ENCODE data around the gene GNAI3.
A peak's percentile ranks its signal among the peaks of the same experiment; 100 is the strongest.

Gene GNAI3

GRCh38 chr1:109509176-109510134, 39.0 kb upstream of the GNAI3 start, which contains the start of gene AMIGO1:
Gene AMIGO1 (minus strand): TSS chr1:109509727. CDS start chr1:109508912, 815 bp downstream.
- H3K9me3 ChIP-seq (ENCODE audit: insufficient read depth, low read depth, low read length): no peaks in the 10 kb centered on the region
- H3K4me3 ChIP-seq (ENCODE audit: low read length): peak within 1 kb of the TSS; percentile 89
- H3K4me1 ChIP-seq (ENCODE audit: insufficient read depth, low read length): 0 out of 2 replicates have a peak, but pooled peaks cover 2% of the 10 kb centered on the region
- H3K27me3 ChIP-seq (ENCODE audit: insufficient read depth, low read length): peaks cover 44% of the 10 kb centered on the region
- no peak within 1 kb of the TSS for H3K27ac ChIP-seq (ENCODE audit: low read length)
- no peaks in the 10 kb centered on the region for H3K36me3 ChIP-seq (ENCODE audit: insufficient read depth, low read depth, low read length)
- H3K9ac ChIP-seq (ENCODE audit: low read depth, low read length): peak within 1 kb of the TSS; percentile 83; the same call in 1 of the 2 replicates

- H3K4me1 ChIP-seq (ENCODE audit: insufficient read depth, low read length): 0 out of 2 replicates have a peak, but pooled peaks cover 2% of the 10 kb centered on the region
- no peaks in the 10 kb centered on the region for H3K9me3 ChIP-seq (ENCODE audit: insufficient read depth, low read depth, low read length)
- no peak overlapping the region for H3K9ac ChIP-seq (ENCODE audit: low read depth, low read length)
- H3K27me3 ChIP-seq (ENCODE audit: insufficient read depth, low read length): peaks cover 36% of the 10 kb centered on the region
- no peak overlapping the region for H3K4me3 ChIP-seq (ENCODE audit: low read length)
- H3K27ac ChIP-seq (ENCODE audit: low read length): no peak overlapping the region
- no peaks in the 10 kb centered on the region for H3K36me3 ChIP-seq (ENCODE audit: insufficient read depth, low read depth, low read length)
Measured at GRCh38 chr1:109513110-109513710, 35.2 kb upstream of the GNAI3 start.

GRCh38 chr1:109514846-109515245, 33.6 kb upstream of the GNAI3 start:
- Histone ChIP-seq H3K4me1 (ENCODE audit: insufficient read depth, low read length) (0 out of 2 replicates have a peak, but pooled peaks cover 2% of the 10 kb centered on the region), H3K9ac (ENCODE audit: low read depth, low read length) (no peak overlapping the region), H3K27me3 (ENCODE audit: insufficient read depth, low read length) (peaks cover 23% of the 10 kb centered on the region), H3K9me3 (ENCODE audit: insufficient read depth, low read depth, low read length) (no peaks in the 10 kb centered on the region), H3K27ac (ENCODE audit: low read length) (no peak overlapping the region), H3K4me3 (ENCODE audit: low read length) (no peak overlapping the region), H3K36me3 (ENCODE audit: insufficient read depth, low read depth, low read length) (no peaks in the 10 kb centered on the region)

- Histone ChIP-seq H3K4me1 (ENCODE audit: insufficient read depth, low read length) (no peaks in the 10 kb centered on the region), H3K9ac (ENCODE audit: low read depth, low read length) (no peak overlapping the region), H3K27ac (ENCODE audit: low read length) (no peak overlapping the region), H3K4me3 (ENCODE audit: low read length) (no peak overlapping the region), H3K27me3 (ENCODE audit: insufficient read depth, low read length) (peaks cover 2% of the 10 kb centered on the region; the same call in 1 of the 2 replicates), H3K36me3 (ENCODE audit: insufficient read depth, low read depth, low read length) (no peaks in the 10 kb centered on the region), H3K9me3 (ENCODE audit: insufficient read depth, low read depth, low read length) (no peaks in the 10 kb centered on the region)
Measured at GRCh38 chr1:109516872-109517271, 31.5 kb upstream of the GNAI3 start.

- H3K27me3 ChIP-seq (ENCODE audit: insufficient read depth, low read length): no peaks in the 10 kb centered on the region
- H3K27ac ChIP-seq (ENCODE audit: low read length): no peak overlapping the region
Measured at GRCh38 chr1:109517337-109517736, 31.1 kb upstream of the GNAI3 start.

GRCh38 chr1:109521002-109521951, 27.1 kb upstream of the GNAI3 start:
- Histone ChIP-seq H3K4me1 (ENCODE audit: insufficient read depth, low read length) (no peaks in the 10 kb centered on the region), H3K36me3 (ENCODE audit: insufficient read depth, low read depth, low read length) (no peaks in the 10 kb centered on the region)

More at GRCh38 chr1:109517337-109517736, 31.1 kb upstream of the GNAI3 start:
- no peaks in the 10 kb centered on the region for H3K36me3 ChIP-seq (ENCODE audit: insufficient read depth, low read depth, low read length)
- no peaks in the 10 kb centered on the region for H3K4me1 ChIP-seq (ENCODE audit: insufficient read depth, low read length)
- no peak overlapping the region for H3K9ac ChIP-seq (ENCODE audit: low read depth, low read length)
- H3K4me3 ChIP-seq (ENCODE audit: low read length): no peak overlapping the region
- no peaks in the 10 kb centered on the region for H3K9me3 ChIP-seq (ENCODE audit: insufficient read depth, low read depth, low read length)

GRCh38 chr1:109522026-109522425, 26.4 kb upstream of the GNAI3 start:
- Histone ChIP-seq H3K36me3 (ENCODE audit: insufficient read depth, low read depth, low read length) (no peaks in the 10 kb centered on the region), H3K4me1 (ENCODE audit: insufficient read depth, low read length) (no peaks in the 10 kb centered on the region), H3K4me3 (ENCODE audit: low read length) (no peak overlapping the region), H3K9me3 (ENCODE audit: insufficient read depth, low read depth, low read length) (no peaks in the 10 kb centered on the region), H3K27ac (ENCODE audit: low read length) (no peak overlapping the region), H3K9ac (ENCODE audit: low read depth, low read length) (no peak overlapping the region), H3K27me3 (ENCODE audit: insufficient read depth, low read length) (no peaks in the 10 kb centered on the region)

More at GRCh38 chr1:109521002-109521951, 27.1 kb upstream of the GNAI3 start:
- no peaks in the 10 kb centered on the region for H3K27me3 ChIP-seq (ENCODE audit: insufficient read depth, low read length)
- no peaks in the 10 kb centered on the region for H3K9me3 ChIP-seq (ENCODE audit: insufficient read depth, low read depth, low read length)
- no peak overlapping the region for H3K4me3 ChIP-seq (ENCODE audit: low read length)
- no peak overlapping the region for H3K9ac ChIP-seq (ENCODE audit: low read depth, low read length)
- no peak overlapping the region for H3K27ac ChIP-seq (ENCODE audit: low read length)

- H3K27me3 ChIP-seq (ENCODE audit: insufficient read depth, low read length): no peaks in the 10 kb centered on the region
Measured at GRCh38 chr1:109523706-109524105, 24.7 kb upstream of the GNAI3 start.

GRCh38 chr1:109527098-109527811, 21.2 kb upstream of the GNAI3 start:
- Histone ChIP-seq H3K36me3 (ENCODE audit: insufficient read depth, low read depth, low read length) (no peaks in the 10 kb centered on the region), H3K9me3 (ENCODE audit: insufficient read depth, low read depth, low read length) (no peaks in the 10 kb centered on the region), H3K9ac (ENCODE audit: low read depth, low read length) (no peak overlapping the region), H3K4me3 (ENCODE audit: low read length) (no peak overlapping the region), H3K27me3 (ENCODE audit: insufficient read depth, low read length) (no peaks in the 10 kb centered on the region; the same call in 1 of the 2 replicates), H3K4me1 (ENCODE audit: insufficient read depth, low read length) (no peaks in the 10 kb centered on the region), H3K27ac (ENCODE audit: low read length) (no peak overlapping the region)

More at GRCh38 chr1:109523706-109524105, 24.7 kb upstream of the GNAI3 start:
- Histone ChIP-seq H3K9ac (ENCODE audit: low read depth, low read length) (no peak overlapping the region), H3K9me3 (ENCODE audit: insufficient read depth, low read depth, low read length) (no peaks in the 10 kb centered on the region), H3K4me1 (ENCODE audit: insufficient read depth, low read length) (no peaks in the 10 kb centered on the region), H3K4me3 (ENCODE audit: low read length) (no peak overlapping the region), H3K27ac (ENCODE audit: low read length) (no peak overlapping the region), H3K36me3 (ENCODE audit: insufficient read depth, low read depth, low read length) (no peaks in the 10 kb centered on the region)

- Histone ChIP-seq H3K9ac (ENCODE audit: low read depth, low read length) (no peak overlapping the region), H3K27me3 (ENCODE audit: insufficient read depth, low read length) (no peaks in the 10 kb centered on the region; the same call in 1 of the 2 replicates), H3K9me3 (ENCODE audit: insufficient read depth, low read depth, low read length) (no peaks in the 10 kb centered on the region), H3K4me1 (ENCODE audit: insufficient read depth, low read length) (no peaks in the 10 kb centered on the region), H3K27ac (ENCODE audit: low read length) (no peak overlapping the region), H3K36me3 (ENCODE audit: insufficient read depth, low read depth, low read length) (no peaks in the 10 kb centered on the region), H3K4me3 (ENCODE audit: low read length) (no peak overlapping the region)
Measured at GRCh38 chr1:109527846-109528695, 20.3 kb upstream of the GNAI3 start.

Measured in iPS-20b (cell line).